ENCODE data around the gene ARMC6. TPM values are rescaled to one million over a fixed set of nuclear protein-coding genes. Genes with fewer than 3 reads are reported as not detected.

ARMC6 gene
- total RNA-seq, 4 donors from 2014 or later = 33.1 to 60.0 (median 46.1) TPM

GRCh38 chr19:19083413-19084178 lies 50.2 kb downstream of the ARMC6 start:
- Histone ChIP-seq H3K4me1 (peaks cover 39 to 58% of the 10 kb centered on the region in 2 donors), H3K9me3 (no peaks in the 10 kb centered on the region), H3K4me3 (replicated peaks in 1 of 3) (no peak overlapping the region), H3K36me3 (no peaks in the 10 kb centered on the region), H3K27ac (peak overlapping the region; percentile 22 to 95 (median 81)), H3K27me3 (no peaks in the 10 kb centered on the region)
- WGBS, 2 donors = 40 to 53% methylated on average over 8 of the region's 10 CpGs
- no peak for TF ChIP-seq CTCF (IDR thresholded peaks at IDR 0.05)
- TF ChIP-seq POLR2A (IDR thresholded peaks at IDR 0.05) = peak in 1 of 2 donors; percentile 40
- intact Hi-C loops (cut with DNase I) = no loop called here
- DNase-seq = peak; percentile 91 to 93

DNA sequence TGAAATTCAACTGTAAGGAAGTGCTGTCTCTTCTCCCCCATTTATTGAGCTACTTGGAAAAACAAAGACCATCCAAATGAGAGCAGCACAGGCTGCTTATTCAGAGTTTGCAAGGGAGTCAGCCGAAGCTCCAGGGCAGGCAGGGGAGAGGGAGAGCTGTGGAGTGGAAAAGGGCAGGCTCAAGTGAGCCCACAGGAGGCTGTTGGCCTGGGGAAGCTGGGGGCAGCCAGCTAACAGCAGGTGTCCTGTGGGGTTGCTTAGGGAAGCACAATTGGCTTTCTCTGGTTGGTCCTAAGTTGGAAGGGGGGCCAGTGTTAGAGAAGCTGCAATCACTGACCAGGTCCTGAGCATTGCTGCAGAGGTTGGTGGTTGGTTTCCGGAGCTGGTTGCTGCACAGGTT lies 54.3 kb downstream of the ARMC6 start:
- H3K36me3 ChIP-seq = no peaks in the 10 kb centered on the region
- WGBS, 2 donors = 50 to 59% methylated on average over 2 of the region's 2 CpGs
- intact Hi-C loops (cut with DNase I) = no loop called here
- H3K4me1 ChIP-seq = peaks cover 36 to 45% of the 10 kb centered on the region in 2 donors
- TF ChIP-seq CTCF (IDR thresholded peaks at IDR 0.05) (no peak), POLR2A (IDR thresholded peaks at IDR 0.05) (no peak)
- DNase-seq = peak; percentile 49 to 56
- H3K27me3 ChIP-seq = no peaks in the 10 kb centered on the region
- H3K9me3 ChIP-seq = no peaks in the 10 kb centered on the region
- peak overlapping the region in 2 of 3 donors; percentile 7 to 78 for H3K27ac ChIP-seq
- H3K4me3 ChIP-seq (replicated peaks in 1 of 3) = no peak overlapping the region

DNA sequence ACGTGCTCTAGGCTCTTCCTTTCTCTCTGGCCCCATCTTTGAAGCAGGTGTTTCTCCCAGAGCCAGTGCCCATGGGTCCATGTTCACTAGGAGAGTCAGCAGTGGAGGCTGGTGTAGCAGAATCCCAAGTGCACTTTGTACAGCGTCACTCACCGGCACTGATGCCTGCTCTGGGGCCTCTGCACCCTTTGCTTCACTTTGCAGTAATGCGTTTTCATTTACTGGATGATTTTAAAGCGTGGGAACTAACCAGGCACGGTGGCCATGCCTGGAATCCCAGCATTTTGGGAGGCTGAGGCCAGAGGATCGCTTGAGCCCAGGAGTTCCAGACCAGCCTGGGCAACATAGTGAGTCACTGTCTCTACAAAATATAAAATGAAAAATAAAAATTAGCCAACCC lies 61.1 kb downstream of the ARMC6 start:
- 87 to 91% methylated on average over 7 of the region's 7 CpGs for WGBS, 2 donors
- Histone ChIP-seq H3K36me3 (peaks cover 0 to 3% of the 10 kb centered on the region in 2 donors), H3K9me3 (no peaks in the 10 kb centered on the region), H3K4me3 (replicated peaks in 1 of 3) (no peak overlapping the region), H3K4me1 (peaks cover 36 to 56% of the 10 kb centered on the region in 2 donors), H3K27ac (peak overlapping the region; percentile 51 to 97 (median 87)), H3K27me3 (no peaks in the 10 kb centered on the region)
- DNase-seq = no peak
- intact Hi-C loops (cut with DNase I) = no loop called here
- no peak for TF ChIP-seq POLR2A (IDR thresholded peaks at IDR 0.05)
- no peak for TF ChIP-seq CTCF (IDR thresholded peaks at IDR 0.05)

- Histone ChIP-seq H3K9me3 (no peaks in the 10 kb centered on the region), H3K36me3 (peaks cover 0 to 3% of the 10 kb centered on the region in 2 donors), H3K4me3 (replicated peaks in 1 of 3) (no peak overlapping the region), H3K4me1 (peaks cover 42 to 59% of the 10 kb centered on the region in 2 donors), H3K27ac (peak overlapping the region; percentile 87 to 97 (median 87)), H3K27me3 (no peaks in the 10 kb centered on the region)
- no peak for TF ChIP-seq CTCF (IDR thresholded peaks at IDR 0.05)
- TF ChIP-seq POLR2A (IDR thresholded peaks at IDR 0.05) = no peak
- 82 to 90% methylated on average over 11 of the region's 11 CpGs for WGBS, 2 donors
- no peak for DNase-seq
- intact Hi-C loops (cut with DNase I) = no loop called here
These were observed 62.3 kb downstream of the ARMC6 start for GRCh38 chr19:19095691-19096090.
